Right lobe of liver (tissue), 6 donors: ENCODE data around the gene NFASC. TPM values are rescaled to one million over a fixed set of nuclear protein-coding genes. Genes with fewer than 3 reads are reported as not detected.
A peak's percentile ranks its signal among the peaks of the same experiment; 100 is the strongest.

Experiments used
- ATAC-seq, 4 donors: fragments of 200-7000 bp; cut with Tn5 transposase; one replicate each; pipeline ENCODE4 v1.9.1; 2020; ENCODE audit warnings: mild to moderate bottlenecking in 4 of 4, moderate library complexity in 4 of 4
- DNase-seq, 3 donors: peaks; one replicate each; pipeline ENCODE4 v3.0.0-alpha.2; 2020
- H3K27ac ChIP-seq, 3 donors: fragments of 200-600 bp; one replicate each; pipeline ENCODE4 v1.8.0; 2022
- H3K27me3 ChIP-seq, 2 donors: fragments of 200-600 bp; one replicate each; pipeline ENCODE4 v1.8.0; 2022
- H3K36me3 ChIP-seq, 4 donors: fragments of 200-600 bp; sonication (generic) in 1 of 4; one replicate each; pipeline versions ENCODE4 v1.5.1 to v1.8.0; 2017 to 2022; ENCODE audit warnings: control low read depth in 1 of 4
- H3K4me1 ChIP-seq, 4 donors: fragments of 200-600 bp; sonication (generic) in 1 of 4; one replicate each; pipeline versions ENCODE4 v1.5.1 to v1.8.0; 2017 to 2022; ENCODE audit warnings: control low read depth in 1 of 4
- H3K4me3 ChIP-seq, 3 donors: fragments of 200-600 bp; one replicate each; pipeline ENCODE4 v1.8.0; 2022
- H3K9me3 ChIP-seq, 4 donors: fragments of 200-600 bp; sonication (generic) in 1 of 4; one replicate each; pipeline versions ENCODE4 v1.5.1 to v1.8.0; 2017 to 2022; ENCODE audit warnings: control low read depth in 1 of 4
- POLR2A ChIP-seq: fragments of 450-650 bp; IDR thresholded peaks from one replicate; pipeline ENCODE4 v1.6.1; 2017; ENCODE audit warnings: antibody characterized with exemption, mild to moderate bottlenecking
- whole genome bisulfite sequencing: methylation state at CpG from one replicate; pipeline ENCODE4 v1.1.6; 2018; ENCODE audit warnings: low coverage, low lambda C conversion rate; ENCODE audit not compliant: insufficient coverage; ENCODE audit errors: missing lambda C conversion rate; 5-methylcytosine and 5-hydroxymethylcytosine counted together
- intact Hi-C, 2 donors: fragments of 100-400 bp; cut with DNase I; formaldehyde crosslinking; loops; one replicate each; pipeline versions ENCODE4 v1.11.2 to v1.14.1; 2022
- total RNA-seq, 6 experiments: library from RNA; depleted of rRNA in 2 of 6; stranded (reverse); fragments of >200 nt in 2 of 6; fragmentation: NEBNext Ultra II Directional in 3 of 6; extraction: Animal tissue kit (Norgen Biotek cat#: 25700) in 3 of 6; gene quantifications; one replicate each; pipeline versions ENCODE4 v1.1.0 to v1.2.4, GENCODE V29; 2016 to 2023
- TF ChIP-seq, protein P1 (sequence below), 4 donors: fragments of 200-600 bp in 3 of 4; fragments of 450-650 bp in 1 of 4; IDR thresholded peaks; one replicate each; pipeline versions ENCODE4 v1.5.1 to v1.8.0; 2016 to 2022; ENCODE audit warnings: antibody characterized with exemption in 4 of 4, mild to moderate bottlenecking in 2 of 4
- donor health status: DM: no; HTN: yes; CAD: no.
- donor health status: DM: no; HTN: no; CAD: no.
- donor health status: DM: no; HTN: no; CAD: no.
- donor health status: DM: no; HTN: yes; CAD: no.
- donor health status: DM: no; HTN: yes; CAD: no.

The NFASC gene
- total RNA-seq, 6 experiments from 2014 or later, result 3.2 to 7.8 (median 5.6) TPM

DNA sequence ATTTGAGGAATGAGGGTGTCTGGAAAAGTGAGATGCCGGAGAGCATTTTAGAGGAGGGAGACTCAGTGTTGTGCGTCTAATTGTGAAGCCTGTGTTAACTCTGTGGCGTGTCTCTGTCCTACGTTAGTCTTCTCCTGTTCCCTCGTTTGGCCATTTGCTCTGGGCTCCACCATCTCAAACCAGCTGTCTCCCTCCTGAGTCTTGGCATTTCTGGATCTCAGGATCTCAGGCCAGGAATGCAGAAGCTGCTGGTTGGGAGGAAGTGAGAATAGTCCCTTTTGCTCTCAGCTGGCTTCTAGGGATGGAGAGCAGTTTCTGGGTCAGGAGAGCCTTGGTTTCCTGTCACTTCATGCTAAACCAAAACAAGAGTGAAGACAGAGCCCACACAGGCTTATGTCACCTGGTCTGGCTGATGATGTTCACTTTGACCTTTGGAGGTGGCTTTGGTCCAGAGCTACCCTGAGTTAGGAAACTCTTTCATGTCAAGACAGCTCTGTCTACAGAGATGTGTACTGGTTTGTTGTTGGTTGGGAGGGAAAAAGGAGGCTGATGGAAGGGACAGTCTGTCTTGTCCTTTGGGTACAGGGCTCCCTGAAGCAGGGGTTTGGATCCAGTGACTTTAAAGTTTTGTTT lies 859 bp downstream of the NFASC start:
- no peaks in the 10 kb centered on the region for H3K27me3 ChIP-seq
- H3K4me1 ChIP-seq, result no peaks in the 10 kb centered on the region
- no peak overlapping the region for H3K4me3 ChIP-seq
- DNase-seq, result no peak
- peak in 3 of 4 donors; percentile 31 to 74 (median 74) for ATAC-seq
- no peaks in the 10 kb centered on the region for H3K36me3 ChIP-seq
- 93% methylated on average over 2 of the region's 5 CpGs for WGBS
- no peak for TF ChIP-seq POLR2A
- TF ChIP-seq, protein P1, sequence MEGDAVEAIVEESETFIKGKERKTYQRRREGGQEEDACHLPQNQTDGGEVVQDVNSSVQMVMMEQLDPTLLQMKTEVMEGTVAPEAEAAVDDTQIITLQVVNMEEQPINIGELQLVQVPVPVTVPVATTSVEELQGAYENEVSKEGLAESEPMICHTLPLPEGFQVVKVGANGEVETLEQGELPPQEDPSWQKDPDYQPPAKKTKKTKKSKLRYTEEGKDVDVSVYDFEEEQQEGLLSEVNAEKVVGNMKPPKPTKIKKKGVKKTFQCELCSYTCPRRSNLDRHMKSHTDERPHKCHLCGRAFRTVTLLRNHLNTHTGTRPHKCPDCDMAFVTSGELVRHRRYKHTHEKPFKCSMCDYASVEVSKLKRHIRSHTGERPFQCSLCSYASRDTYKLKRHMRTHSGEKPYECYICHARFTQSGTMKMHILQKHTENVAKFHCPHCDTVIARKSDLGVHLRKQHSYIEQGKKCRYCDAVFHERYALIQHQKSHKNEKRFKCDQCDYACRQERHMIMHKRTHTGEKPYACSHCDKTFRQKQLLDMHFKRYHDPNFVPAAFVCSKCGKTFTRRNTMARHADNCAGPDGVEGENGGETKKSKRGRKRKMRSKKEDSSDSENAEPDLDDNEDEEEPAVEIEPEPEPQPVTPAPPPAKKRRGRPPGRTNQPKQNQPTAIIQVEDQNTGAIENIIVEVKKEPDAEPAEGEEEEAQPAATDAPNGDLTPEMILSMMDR (IDR thresholded peaks at IDR 0.05), result no peak
- intact Hi-C loops, result no loop called here
- no peaks in the 10 kb centered on the region for H3K9me3 ChIP-seq
- no peak overlapping the region for H3K27ac ChIP-seq

DNA sequence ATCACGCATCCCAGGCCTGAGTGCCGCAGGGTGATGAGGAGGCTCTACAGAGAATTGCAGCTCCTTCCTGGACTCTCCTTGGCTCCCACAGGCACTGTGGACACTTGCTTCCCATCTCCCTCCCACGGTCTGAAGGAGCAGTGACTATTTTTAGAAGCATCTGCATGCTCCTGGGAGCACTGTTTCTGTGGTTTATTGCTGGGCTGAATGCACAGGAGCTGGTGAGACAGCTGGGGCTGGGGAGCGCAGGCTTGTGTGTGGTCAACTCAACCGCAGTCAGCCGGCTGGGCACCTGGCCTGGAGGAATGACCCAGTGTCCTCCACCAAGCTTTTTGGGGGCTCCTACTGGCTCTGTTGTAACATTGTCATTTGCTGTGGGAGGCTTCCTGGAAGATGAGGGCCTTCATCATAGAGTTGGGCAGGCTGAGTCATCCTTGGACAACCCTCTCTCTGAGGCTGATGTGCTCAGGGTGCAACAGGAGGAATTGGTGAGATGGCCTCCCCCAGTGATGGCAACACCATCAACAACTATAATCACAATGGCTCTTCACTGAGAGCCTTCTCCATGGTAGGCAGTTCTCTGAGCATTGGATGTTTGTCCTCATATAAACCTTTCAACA lies 1.7 kb downstream of the NFASC start:
- ATAC-seq (no peak), DNase-seq (no peak)
- Histone ChIP-seq H3K27ac (no peak overlapping the region), H3K36me3 (no peaks in the 10 kb centered on the region), H3K4me3 (no peak overlapping the region), H3K9me3 (no peaks in the 10 kb centered on the region), H3K27me3 (no peaks in the 10 kb centered on the region), H3K4me1 (no peaks in the 10 kb centered on the region)
- no CpG with 5 or more reads among the region's 6 CpGs for WGBS
- TF ChIP-seq POLR2A, result no peak
- TF ChIP-seq, protein P1 (IDR thresholded peaks at IDR 0.05), result no peak
- intact Hi-C loops, result no loop called here

DNA sequence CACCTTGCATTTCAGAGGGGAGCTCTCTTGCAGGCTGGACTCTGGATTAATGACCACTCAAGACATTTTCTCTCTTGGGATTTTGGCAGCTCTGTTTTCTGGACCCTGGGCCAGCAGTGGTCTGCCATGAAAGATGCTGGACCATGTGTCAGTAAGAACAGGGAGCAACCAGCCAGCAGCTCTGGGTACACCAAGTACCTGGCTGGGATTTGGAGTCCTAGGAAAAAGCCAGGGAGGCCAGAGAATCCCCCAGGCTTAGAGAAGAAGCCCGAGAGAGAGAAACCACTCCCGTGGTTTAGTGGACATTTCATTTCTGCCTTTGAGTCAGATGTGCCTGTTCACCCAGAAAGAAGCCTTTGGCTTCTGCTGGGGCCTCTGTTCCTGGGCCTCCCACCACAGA lies 2.5 kb downstream of the NFASC start:
- H3K4me3 ChIP-seq, result no peak overlapping the region
- ATAC-seq, result no peak
- H3K4me1 ChIP-seq, result no peaks in the 10 kb centered on the region
- intact Hi-C loops, result no loop called here
- no peak for DNase-seq
- H3K36me3 ChIP-seq, result no peaks in the 10 kb centered on the region
- no peaks in the 10 kb centered on the region for H3K27me3 ChIP-seq
- TF ChIP-seq, protein P1 (IDR thresholded peaks at IDR 0.05), result no peak
- no peak for TF ChIP-seq POLR2A
- 80% methylated on average over 2 of the region's 2 CpGs for WGBS
- H3K9me3 ChIP-seq, result no peaks in the 10 kb centered on the region
- no peak overlapping the region for H3K27ac ChIP-seq

DNA sequence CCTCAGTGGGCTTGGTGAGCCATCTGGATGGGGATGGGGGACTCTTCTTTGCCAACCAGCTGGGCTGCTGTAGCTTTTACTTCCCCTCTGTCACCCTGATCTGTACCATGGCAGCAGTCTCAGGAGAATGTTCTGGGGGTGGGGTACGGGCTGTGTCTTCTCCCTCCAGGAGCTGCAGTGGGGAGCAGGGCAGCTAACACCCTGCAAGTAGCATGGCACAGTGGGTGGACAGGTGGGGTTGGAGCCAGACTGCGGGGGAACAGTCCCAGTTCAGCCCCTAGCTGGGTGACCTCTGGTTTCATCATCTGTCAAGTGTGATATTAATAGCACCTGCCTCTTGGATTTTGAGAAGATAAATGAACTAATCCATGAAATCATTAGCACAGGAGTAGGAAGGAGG lies 3.1 kb downstream of the NFASC start:
- DNase-seq, result no peak
- Histone ChIP-seq H3K4me1 (no peaks in the 10 kb centered on the region), H3K4me3 (no peak overlapping the region), H3K27me3 (no peaks in the 10 kb centered on the region), H3K36me3 (no peaks in the 10 kb centered on the region), H3K27ac (no peak overlapping the region), H3K9me3 (no peaks in the 10 kb centered on the region)
- intact Hi-C loops, result no loop called here
- ATAC-seq, result no peak
- no CpG with 5 or more reads among the region's 2 CpGs for WGBS
- TF ChIP-seq, protein P1 (IDR thresholded peaks at IDR 0.05), result no peak
- no peak for TF ChIP-seq POLR2A
